ENCODE results near the gene SINHCAF. TPM values are rescaled to one million over a fixed set of nuclear protein-coding genes. Genes with fewer than 3 reads are reported as not detected.

Gene SINHCAF
- total and polyA plus RNA-seq, 2 of the 8 experiments (the other 6 are each of a cell fraction or from before 2014, with no cell fraction given): 138 to 576 TPM

GRCh38 chr12:31279390-31279924, 46.5 kb downstream of the SINHCAF start:
- ChIA-PET POLR2A (ENCODE audit: partially characterized antibody) (interaction anchor here (0.8 to 2.6 kb wide), 11 partner anchors 8 to 106 kb away, joined by 3 to 15 read pairs (median 4); partner anchors contain the start of gene SINHCAF), CTCF (ENCODE audit: partially characterized antibody) (interaction anchor here (1.3 kb wide), 1 partner anchor 8 kb away, joined by 4 read pairs; no protein-coding TSS in a partner anchor)
- H3K56ac ChIP-seq (replicated peaks; ENCODE audit: insufficient read length, low read depth, low read length): no peak overlapping the region
- H3K27me3 ChIP-seq (replicated peaks in 1 of 4; ENCODE audit: control insufficient read depth in 3 of 4, extremely low read depth in 1 of 4, insufficient read depth in 3 of 4, low read length in 3 of 4): no peaks in the 10 kb centered on the region
- H2AK5ac ChIP-seq (ENCODE audit: low read depth, low read length): no peak overlapping the region
- H2BK120ac ChIP-seq (replicated peaks; ENCODE audit: low read depth, low read length): no peak overlapping the region
- H3K79me2 ChIP-seq (ENCODE audit: control insufficient read depth in 1 of 2, insufficient read depth in 2 of 2, low read length in 2 of 2): peaks cover 0 to 9% of the 10 kb centered on the region in 2 experiments; a peak in 2 of 4 replicates
- no peak overlapping the region for H3K18ac ChIP-seq (ENCODE audit: extremely low read depth, low read length)
- no peak for FAIRE-seq
- H3K4ac ChIP-seq (replicated peaks; ENCODE audit: insufficient read length, low read depth, low read length): no peak overlapping the region
- H3K79me1 ChIP-seq (ENCODE audit: low read depth, low read length): no peaks in the 10 kb centered on the region
- TF ChIP-seq CEBPB (IDR thresholded peaks at IDR 0.05; ENCODE audit: low read depth, low read length): no peak
- TF ChIP-seq POLR2AphosphoS5 (IDR thresholded peaks at IDR 0.05; ENCODE audit: low read depth, low read length): peak; percentile 84
- TF ChIP-seq KDM5A (IDR thresholded peaks at IDR 0.05; ENCODE audit: low read length): no peak
- TF ChIP-seq ATF2 (IDR thresholded peaks at IDR 0.05; ENCODE audit: low read length): no peak
- TF ChIP-seq USF2 (IDR thresholded peaks at IDR 0.05; ENCODE audit: low read length): no peak
- peak in 1 of 2 experiments; percentile 28; a peak in 1 of 3 replicates for TF ChIP-seq POLR2A (IDR thresholded peaks at IDR 0.05; ENCODE audit: control extremely low read depth in 1 of 2, low read depth in 2 of 2, low read length in 2 of 2)
- peaks cover 0 to 4% of the 10 kb centered on the region in 2 experiments for H4K20me1 ChIP-seq (replicated peaks in 1 of 2; ENCODE audit: control insufficient read depth in 1 of 2, insufficient read depth in 2 of 2, low read length in 2 of 2)
- H3K9me3 ChIP-seq (ENCODE audit: insufficient read depth in 2 of 2, low read depth in 1 of 2, low read length in 1 of 2): no peaks in the 10 kb centered on the region
- no peak for DNase-seq (ENCODE audit: low read depth in 1 of 2, low spot score in 2 of 2)
- H3K4me1 ChIP-seq (replicated peaks in 1 of 4; ENCODE audit: control insufficient read depth in 3 of 4, insufficient read depth in 4 of 4, low read length in 3 of 4): no peaks in the 10 kb centered on the region; a peak in 1 of 7 replicates
- no peak overlapping the region for H3K23ac ChIP-seq (ENCODE audit: insufficient read length)
- no peak overlapping the region for H4K91ac ChIP-seq (replicated peaks; ENCODE audit: insufficient read length, low read length)
- H2AFZ ChIP-seq (ENCODE audit: low read length): no peak overlapping the region
- H2BK12ac ChIP-seq (ENCODE audit: low read depth, low read length): no peak overlapping the region
- H2BK15ac ChIP-seq (ENCODE audit: low read length): no peak overlapping the region
- no peak overlapping the region for H3K4me2 ChIP-seq (ENCODE audit: insufficient read depth in 1 of 2, low read depth in 2 of 2, low read length in 2 of 2)
- no peak overlapping the region for H3K4me3 ChIP-seq (ENCODE audit: extremely low read depth in 1 of 4, insufficient read depth in 2 of 4, low read depth in 3 of 4, low read length in 4 of 4)
- no peak overlapping the region for H3K9ac ChIP-seq (replicated peaks in 1 of 4; ENCODE audit: extremely low read depth in 1 of 4, low read depth in 3 of 4, low read length in 3 of 4)
- H4K5ac ChIP-seq (ENCODE audit: insufficient read length, low read depth, low read length): no peak overlapping the region
- no peak overlapping the region for H3K27ac ChIP-seq (ENCODE audit: low read depth, low read length)
- no peak overlapping the region for H3K14ac ChIP-seq (ENCODE audit: insufficient read length)
- H4K8ac ChIP-seq (ENCODE audit: extremely low read depth, insufficient read depth, low read length): no peak overlapping the region
- WGBS, 2 experiments (ENCODE audit: extremely low coverage in 1 of 2, insufficient coverage in 1 of 2, insufficient read length in 1 of 2, insufficient replicate concordance in 2 of 2, low coverage in 1 of 2, low lambda C conversion rate in 2 of 2, missing lambda C conversion rate in 1 of 2): 88% methylated on average over 8 of the region's 8 CpGs; no CpG with 5 or more reads in 1 of the 2 experiments
- H3K23me2 ChIP-seq (ENCODE audit: low read depth, low read length): no peaks in the 10 kb centered on the region; the same call in 1 of the 2 replicates
- H2BK20ac ChIP-seq (ENCODE audit: low read length): no peak overlapping the region
- no peak overlapping the region for H2BK5ac ChIP-seq (ENCODE audit: low read depth, low read length)
- peaks cover 7 to 51% (median 28%) of the 10 kb centered on the region in 4 experiments; a peak in 7 of 8 replicates for H3K36me3 ChIP-seq (ENCODE audit: control insufficient read depth in 2 of 4, insufficient read depth in 4 of 4, low read length in 3 of 4)
